Measurements from ENCODE around the gene ASB9.

DNA sequence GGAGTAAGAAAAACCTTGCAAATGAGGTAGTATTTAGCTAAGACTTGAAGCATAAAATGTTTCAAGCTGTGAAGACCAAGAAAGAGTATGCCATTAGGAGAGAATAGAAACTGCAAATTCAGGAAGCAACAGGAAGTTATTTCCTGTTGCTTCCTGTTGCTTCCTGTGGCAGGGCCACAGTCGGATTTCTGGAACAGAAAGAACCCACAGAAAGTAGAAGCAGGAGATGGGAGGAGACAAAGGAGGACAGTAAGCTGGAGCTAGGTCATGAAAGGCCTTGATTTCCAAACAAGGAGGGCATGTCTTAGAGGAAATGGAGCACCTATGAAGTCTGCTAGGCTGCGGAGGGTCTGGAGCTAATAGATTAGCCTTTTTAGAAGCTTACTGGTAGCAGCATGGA, 28.3 kb upstream of the ASB9 start:
- TF ChIP-seq, protein P1, sequence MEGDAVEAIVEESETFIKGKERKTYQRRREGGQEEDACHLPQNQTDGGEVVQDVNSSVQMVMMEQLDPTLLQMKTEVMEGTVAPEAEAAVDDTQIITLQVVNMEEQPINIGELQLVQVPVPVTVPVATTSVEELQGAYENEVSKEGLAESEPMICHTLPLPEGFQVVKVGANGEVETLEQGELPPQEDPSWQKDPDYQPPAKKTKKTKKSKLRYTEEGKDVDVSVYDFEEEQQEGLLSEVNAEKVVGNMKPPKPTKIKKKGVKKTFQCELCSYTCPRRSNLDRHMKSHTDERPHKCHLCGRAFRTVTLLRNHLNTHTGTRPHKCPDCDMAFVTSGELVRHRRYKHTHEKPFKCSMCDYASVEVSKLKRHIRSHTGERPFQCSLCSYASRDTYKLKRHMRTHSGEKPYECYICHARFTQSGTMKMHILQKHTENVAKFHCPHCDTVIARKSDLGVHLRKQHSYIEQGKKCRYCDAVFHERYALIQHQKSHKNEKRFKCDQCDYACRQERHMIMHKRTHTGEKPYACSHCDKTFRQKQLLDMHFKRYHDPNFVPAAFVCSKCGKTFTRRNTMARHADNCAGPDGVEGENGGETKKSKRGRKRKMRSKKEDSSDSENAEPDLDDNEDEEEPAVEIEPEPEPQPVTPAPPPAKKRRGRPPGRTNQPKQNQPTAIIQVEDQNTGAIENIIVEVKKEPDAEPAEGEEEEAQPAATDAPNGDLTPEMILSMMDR (IDR thresholded peaks at IDR 0.05; ENCODE audit: low read depth, low read length) = no peak
- TF ChIP-seq POLR2A (IDR thresholded peaks at IDR 0.05; ENCODE audit: extremely low read depth, insufficient read length) = no peak
- TF ChIP-seq, protein P2, sequence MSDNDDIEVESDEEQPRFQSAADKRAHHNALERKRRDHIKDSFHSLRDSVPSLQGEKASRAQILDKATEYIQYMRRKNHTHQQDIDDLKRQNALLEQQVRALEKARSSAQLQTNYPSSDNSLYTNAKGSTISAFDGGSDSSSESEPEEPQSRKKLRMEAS (IDR thresholded peaks at IDR 0.05; ENCODE audit: low read depth, low read length) = no peak
- TF ChIP-seq MYC (IDR thresholded peaks at IDR 0.05; ENCODE audit: low read depth, low read length) = no peak
